Panc1 (cell line): ENCODE measurements around the gene DYRK1A.

Experiments
- CTCF ChIP-seq: fragments of 450-650 bp; IDR thresholded peaks from 2 replicates; pipeline ENCODE4 v1.5.1; 2017; ENCODE audit warnings: mild to moderate bottlenecking
- POLR2AphosphoS5 ChIP-seq: IDR thresholded peaks from 2 replicates; pipeline ENCODE4 v1.6.1; 2012; ENCODE audit warnings: mild to moderate bottlenecking, low read depth, low read length, moderate library complexity
- REST ChIP-seq, 2 experiments: IDR thresholded peaks; 2 replicates each; pipeline ENCODE4 v1.6.1; 2011 to 2012; ENCODE audit warnings: low read depth in 2 of 2, control low read depth in 1 of 2, low read length in 1 of 2, mild to moderate bottlenecking in 1 of 2, moderate library complexity in 1 of 2; ENCODE audit not compliant: insufficient read depth in 1 of 2
- SIN3A ChIP-seq: IDR thresholded peaks from 2 replicates; pipeline ENCODE4 v1.6.1; 2012; ENCODE audit warnings: low read depth, mild to moderate bottlenecking, low read length, moderate library complexity, borderline replicate concordance; ENCODE audit not compliant: insufficient read depth

GRCh38 chr21:37375866-37376574, 9.4 kb downstream of the DYRK1A start:
- no peak for TF ChIP-seq CTCF
- TF ChIP-seq REST (IDR thresholded peaks at IDR 0.05; ENCODE audit: insufficient read depth in 1 of 2, low read depth in 2 of 2, low read length in 1 of 2): no peak
- TF ChIP-seq POLR2AphosphoS5: no peak
- TF ChIP-seq SIN3A: no peak
